Measurements from ENCODE around the gene TSPAN10.

- no peak for TF ChIP-seq EZH2phosphoT487 (IDR thresholded peaks at IDR 0.05; ENCODE audit: borderline replicate concordance, low read length)
- no peak for TF ChIP-seq CTCF (conservative IDR thresholded peaks at IDR 0.05; ENCODE audit: low read depth, low read length)
- no peak for TF ChIP-seq EZH2 (IDR thresholded peaks at IDR 0.05; ENCODE audit: low read length, unreplicated experiment)
Measured at GRCh38 chr17:81685108-81685507, 48.1 kb downstream of the TSPAN10 start.

Measured in PC-3 (cell line).